ENCODE results near the gene IFITM10.

IFITM10 gene

DNA sequence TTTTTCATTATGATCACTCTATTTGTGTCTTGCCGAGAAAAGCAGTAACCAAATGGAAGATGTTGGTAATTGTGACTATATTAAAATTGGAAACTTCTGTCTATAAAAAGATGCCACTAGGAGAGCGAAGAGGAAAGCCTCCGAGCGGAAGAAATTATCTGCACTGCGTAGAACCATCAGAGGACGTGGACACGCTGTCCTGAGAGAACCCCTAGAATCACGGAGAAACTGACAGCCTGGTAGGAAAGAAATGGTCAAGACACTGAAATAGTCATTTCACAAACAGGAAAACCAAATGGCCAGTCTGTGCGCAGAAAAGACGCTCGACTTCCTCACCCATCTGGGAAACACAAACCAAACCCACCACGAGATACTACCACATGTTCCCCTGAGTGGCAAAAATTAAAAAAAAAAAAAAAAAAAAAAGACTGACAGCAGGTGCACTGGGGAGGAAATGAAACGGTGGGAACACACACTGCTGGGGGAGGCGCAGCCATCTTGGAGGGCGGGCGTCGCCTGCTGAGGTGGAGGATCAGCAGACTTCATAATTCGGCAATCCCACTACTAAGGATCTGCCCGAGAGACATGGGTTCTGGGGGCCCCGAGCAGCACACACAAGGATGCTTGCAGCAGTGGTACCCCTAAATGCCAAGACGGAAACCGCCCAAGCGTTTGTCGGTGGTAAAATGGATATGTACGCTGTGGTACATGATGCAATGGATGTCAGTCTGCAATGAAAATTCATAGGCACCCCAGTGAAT lies 21.3 kb downstream of the IFITM10 start:
- no peak overlapping the region for H3K27ac ChIP-seq
- no peaks in the 10 kb centered on the region for H3K9me3 ChIP-seq (ENCODE audit: low read depth, low read length)
- H3K36me3 ChIP-seq (ENCODE audit: insufficient read depth, low read length) = no peaks in the 10 kb centered on the region
- DNase-seq (ENCODE audit: low read depth, low spot score) = no peak
- H3K4me3 ChIP-seq = no peak overlapping the region
- no peak overlapping the region for H3K9ac ChIP-seq (ENCODE audit: insufficient read length)
- TF ChIP-seq EZH2 (IDR thresholded peaks at IDR 0.05) = no peak
- no peak for TF ChIP-seq FOXP2 (optimal IDR thresholded peaks at IDR 0.05; ENCODE audit: control extremely low read depth, extremely low read length, insufficient read depth)
- no peak for TF ChIP-seq POLR2AphosphoS5 (IDR thresholded peaks at IDR 0.05; ENCODE audit: borderline replicate concordance, low read depth, low read length)

DNA sequence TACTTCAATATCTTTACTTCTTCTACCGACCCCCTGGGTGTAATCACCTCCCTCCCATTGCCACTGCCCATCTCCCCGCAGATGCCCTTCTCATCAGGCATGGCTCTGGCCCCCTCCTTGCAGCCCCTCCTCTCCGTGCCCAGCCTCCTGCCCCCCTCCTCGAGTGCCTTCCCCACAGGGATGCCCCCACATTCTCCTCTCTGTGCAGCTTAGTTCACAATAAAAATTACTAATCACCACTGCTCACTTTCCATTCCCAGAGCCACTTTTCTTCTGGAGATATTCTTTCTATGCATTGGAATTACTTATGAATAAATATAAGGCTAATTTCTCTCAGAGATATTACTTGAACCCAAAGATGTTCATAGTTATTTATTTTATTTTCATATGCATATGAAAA lies 22.1 kb downstream of the IFITM10 start:
- DNase-seq (ENCODE audit: low read depth, low spot score) = no peak
- Histone ChIP-seq H3K27ac (no peak overlapping the region), H3K36me3 (ENCODE audit: insufficient read depth, low read length) (no peaks in the 10 kb centered on the region), H3K4me3 (no peak overlapping the region), H3K9me3 (ENCODE audit: low read depth, low read length) (no peaks in the 10 kb centered on the region), H3K9ac (ENCODE audit: insufficient read length) (no peak overlapping the region)
- TF ChIP-seq POLR2AphosphoS5 (IDR thresholded peaks at IDR 0.05; ENCODE audit: borderline replicate concordance, low read depth, low read length) = no peak
- no peak for TF ChIP-seq FOXP2 (optimal IDR thresholded peaks at IDR 0.05; ENCODE audit: control extremely low read depth, extremely low read length, insufficient read depth)
- TF ChIP-seq EZH2 (IDR thresholded peaks at IDR 0.05) = no peak

DNA sequence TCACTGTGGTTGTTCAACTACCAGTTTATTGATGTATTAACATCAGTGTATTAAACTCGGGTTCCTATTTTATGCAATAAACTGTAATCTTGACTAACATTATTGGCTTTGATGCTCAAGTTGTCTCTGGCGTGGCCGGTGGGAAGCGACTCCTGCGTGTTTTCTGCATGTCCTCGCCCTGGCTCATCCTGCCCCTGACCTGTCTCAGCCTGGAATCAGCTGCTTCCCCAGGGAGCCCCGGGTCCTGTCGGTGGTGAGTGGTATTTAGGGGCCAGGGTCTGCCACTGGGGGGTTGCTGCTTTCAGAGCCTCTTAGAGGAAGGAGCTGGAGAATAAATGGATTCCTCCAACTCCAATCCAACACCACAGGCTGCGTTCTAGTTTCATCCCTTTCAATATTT lies 22.5 kb downstream of the IFITM10 start:
- no peak for DNase-seq (ENCODE audit: low read depth, low spot score)
- no peak overlapping the region for H3K9ac ChIP-seq (ENCODE audit: insufficient read length)
- H3K4me3 ChIP-seq = no peak overlapping the region
- TF ChIP-seq POLR2AphosphoS5 (IDR thresholded peaks at IDR 0.05; ENCODE audit: borderline replicate concordance, low read depth, low read length) (no peak), EZH2 (IDR thresholded peaks at IDR 0.05) (no peak), FOXP2 (optimal IDR thresholded peaks at IDR 0.05; ENCODE audit: control extremely low read depth, extremely low read length, insufficient read depth) (no peak)
- H3K36me3 ChIP-seq (ENCODE audit: insufficient read depth, low read length) = no peaks in the 10 kb centered on the region
- no peak overlapping the region for H3K27ac ChIP-seq
- no peaks in the 10 kb centered on the region for H3K9me3 ChIP-seq (ENCODE audit: low read depth, low read length)

DNA sequence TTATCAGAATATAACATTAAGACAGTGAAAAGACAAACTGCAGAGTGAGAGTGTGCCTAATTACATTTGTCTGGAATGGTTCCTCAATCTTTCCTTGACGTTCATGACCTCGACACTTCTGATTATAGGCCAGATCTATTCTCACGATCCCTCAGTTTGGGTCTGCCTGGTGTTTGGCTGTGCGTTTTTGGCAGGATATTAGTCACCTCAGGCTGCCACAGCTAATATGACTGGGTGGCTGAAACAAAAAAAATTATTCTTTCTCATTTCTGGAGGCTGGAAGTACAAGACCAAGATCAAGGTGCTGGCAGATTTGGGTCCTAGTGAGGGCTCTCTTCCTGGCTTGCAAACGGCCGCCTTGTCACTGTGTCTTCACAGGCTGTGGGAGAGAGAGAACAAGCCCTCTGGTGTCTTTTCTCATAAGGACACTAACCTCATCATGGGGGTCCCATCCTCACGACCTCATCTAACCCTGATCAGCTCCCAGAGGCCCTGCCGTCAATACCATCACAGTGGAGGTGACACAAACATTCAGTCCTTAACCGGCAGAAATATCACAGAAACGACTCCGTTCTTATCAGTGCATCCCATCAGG lies 23.2 kb downstream of the IFITM10 start:
- Histone ChIP-seq H3K9me3 (ENCODE audit: low read depth, low read length) (no peaks in the 10 kb centered on the region), H3K9ac (ENCODE audit: insufficient read length) (no peak overlapping the region), H3K4me3 (no peak overlapping the region), H3K36me3 (ENCODE audit: insufficient read depth, low read length) (no peaks in the 10 kb centered on the region), H3K27ac (no peak overlapping the region)
- TF ChIP-seq FOXP2 (optimal IDR thresholded peaks at IDR 0.05; ENCODE audit: control extremely low read depth, extremely low read length, insufficient read depth) = no peak
- TF ChIP-seq POLR2AphosphoS5 (IDR thresholded peaks at IDR 0.05; ENCODE audit: borderline replicate concordance, low read depth, low read length) = no peak
- TF ChIP-seq EZH2 (IDR thresholded peaks at IDR 0.05) = no peak
- DNase-seq (ENCODE audit: low read depth, low spot score) = no peak

DNA sequence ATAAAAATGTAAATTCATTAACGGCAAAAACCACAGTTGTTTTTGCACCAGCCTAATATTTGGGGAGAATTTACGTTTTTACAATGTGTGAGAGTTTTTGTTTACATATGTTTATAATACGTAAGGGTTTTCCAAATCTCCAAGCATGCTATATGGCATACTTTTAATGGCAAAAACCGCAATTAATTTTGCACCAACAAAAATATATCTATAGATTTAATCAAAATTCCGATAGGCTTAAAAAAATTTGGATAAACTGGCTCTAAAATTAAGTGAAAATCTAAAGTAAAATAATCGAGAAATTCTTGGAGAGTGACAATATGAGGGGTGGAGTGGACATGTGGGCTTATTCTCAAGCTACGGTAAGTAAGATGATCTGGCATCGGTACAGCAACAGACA lies 30.6 kb downstream of the IFITM10 start:
- Histone ChIP-seq H3K36me3 (ENCODE audit: insufficient read depth, low read length) (no peaks in the 10 kb centered on the region), H3K4me3 (no peak overlapping the region), H3K9ac (ENCODE audit: insufficient read length) (no peak overlapping the region), H3K9me3 (ENCODE audit: low read depth, low read length) (no peaks in the 10 kb centered on the region), H3K27ac (no peak overlapping the region)
- TF ChIP-seq POLR2AphosphoS5 (IDR thresholded peaks at IDR 0.05; ENCODE audit: borderline replicate concordance, low read depth, low read length) = no peak
- DNase-seq (ENCODE audit: low read depth, low spot score) = no peak

DNA sequence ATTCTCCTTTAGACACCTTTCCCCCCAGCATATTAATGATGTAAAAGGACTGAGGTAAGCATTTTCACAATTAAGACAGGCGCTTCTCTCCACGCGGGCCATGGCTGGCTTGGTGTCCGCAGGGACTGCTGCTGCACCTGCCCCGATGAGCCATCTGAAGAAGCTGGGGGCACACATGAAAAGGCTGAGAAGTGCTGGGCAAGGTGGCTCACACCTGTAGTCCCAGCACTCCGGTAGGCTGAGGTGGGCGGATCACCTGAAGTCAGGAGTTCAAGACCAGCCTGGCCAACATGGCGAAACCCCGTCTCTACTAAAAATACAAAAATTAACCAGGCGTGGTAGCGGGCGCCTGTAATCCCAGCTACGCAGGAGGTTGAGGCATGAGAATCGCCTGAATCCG lies 32.1 kb downstream of the IFITM10 start:
- Histone ChIP-seq H3K9me3 (ENCODE audit: low read depth, low read length) (no peaks in the 10 kb centered on the region), H3K9ac (ENCODE audit: insufficient read length) (no peak overlapping the region), H3K27ac (no peak overlapping the region), H3K36me3 (ENCODE audit: insufficient read depth, low read length) (no peaks in the 10 kb centered on the region), H3K4me3 (no peak overlapping the region)
- TF ChIP-seq FOXP2 (optimal IDR thresholded peaks at IDR 0.05; ENCODE audit: control extremely low read depth, extremely low read length, insufficient read depth) = no peak
- no peak for TF ChIP-seq POLR2AphosphoS5 (IDR thresholded peaks at IDR 0.05; ENCODE audit: borderline replicate concordance, low read depth, low read length)
- no peak for TF ChIP-seq EZH2 (IDR thresholded peaks at IDR 0.05)
- no peak for DNase-seq (ENCODE audit: low read depth, low spot score)

DNA sequence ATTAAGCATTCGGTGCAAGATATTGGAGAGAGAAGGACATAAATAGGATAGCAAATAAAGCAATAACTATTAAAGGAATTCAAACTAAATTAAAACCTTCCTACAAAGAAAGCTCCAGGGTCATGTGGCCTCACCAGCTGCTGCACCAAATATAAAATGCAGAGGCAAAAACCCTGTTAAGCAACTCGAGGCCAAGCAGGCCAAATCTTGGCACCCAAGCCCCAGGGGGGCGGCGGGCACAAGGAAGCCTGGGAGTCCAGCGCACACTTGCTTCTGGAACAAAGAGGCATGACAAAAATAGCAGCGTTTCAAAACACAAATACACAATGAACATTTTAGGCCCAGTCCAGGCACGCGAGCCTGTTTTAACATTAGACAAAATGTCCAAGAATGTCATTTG lies 32.6 kb downstream of the IFITM10 start:
- Histone ChIP-seq H3K36me3 (ENCODE audit: insufficient read depth, low read length) (no peaks in the 10 kb centered on the region), H3K27ac (no peak overlapping the region), H3K9ac (ENCODE audit: insufficient read length) (no peak overlapping the region), H3K4me3 (no peak overlapping the region), H3K9me3 (ENCODE audit: low read depth, low read length) (no peaks in the 10 kb centered on the region)
- TF ChIP-seq POLR2AphosphoS5 (IDR thresholded peaks at IDR 0.05; ENCODE audit: borderline replicate concordance, low read depth, low read length) (no peak), EZH2 (IDR thresholded peaks at IDR 0.05) (no peak), FOXP2 (optimal IDR thresholded peaks at IDR 0.05; ENCODE audit: control extremely low read depth, extremely low read length, insufficient read depth) (no peak)
- DNase-seq (ENCODE audit: low read depth, low spot score) = no peak

DNA sequence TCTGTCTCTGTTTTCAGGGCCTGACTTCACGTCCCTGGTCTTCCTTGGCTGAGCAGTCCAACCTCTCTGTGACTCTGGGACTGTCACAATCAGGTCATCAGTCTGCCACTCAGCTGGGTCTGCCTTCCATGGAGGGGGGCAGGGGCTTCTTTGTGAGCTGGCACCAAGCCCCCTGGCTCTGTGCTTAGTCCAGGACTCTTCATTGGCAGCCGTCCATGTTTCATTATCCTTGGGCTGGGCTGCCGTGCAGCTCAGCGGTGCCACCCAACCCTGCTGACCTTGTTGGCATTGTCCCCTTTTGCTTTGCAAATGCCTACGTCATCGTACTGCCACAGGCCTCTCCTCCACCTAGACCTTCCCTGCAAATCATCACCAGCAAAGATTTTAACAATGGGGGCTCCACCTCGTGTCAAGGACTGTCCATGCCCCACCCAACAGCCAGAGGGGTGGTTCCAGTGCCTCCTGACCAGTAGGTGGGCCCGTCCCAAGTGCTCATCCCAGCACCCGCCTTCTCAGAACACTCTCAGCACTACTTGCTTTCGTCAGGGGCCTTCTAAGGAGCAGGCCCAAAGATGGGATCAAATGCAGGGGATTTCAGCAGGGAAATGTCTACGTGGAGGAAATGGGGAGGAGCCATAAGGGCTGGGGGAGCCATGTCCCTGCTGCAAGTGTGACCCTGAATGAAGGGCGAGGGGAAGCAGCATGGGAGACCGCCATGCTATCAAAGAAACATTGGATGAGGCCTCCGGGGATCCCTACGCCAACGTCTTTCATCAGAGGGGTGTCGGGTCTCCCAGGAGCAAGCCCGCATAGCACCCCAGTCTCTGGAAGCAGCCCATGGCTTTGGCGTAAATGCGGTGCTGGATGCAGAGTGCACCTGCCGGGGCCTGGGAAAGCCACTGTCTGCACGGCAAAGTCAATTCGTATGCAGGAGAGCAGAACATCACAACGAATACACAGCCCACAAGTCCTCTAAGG lies 35.2 kb downstream of the IFITM10 start:
- no peaks in the 10 kb centered on the region for H3K9me3 ChIP-seq (ENCODE audit: low read depth, low read length)
- H3K9ac ChIP-seq (ENCODE audit: insufficient read length) = no peak overlapping the region
- H3K4me3 ChIP-seq = no peak overlapping the region
- no peak for DNase-seq (ENCODE audit: low read depth, low spot score)
- TF ChIP-seq POLR2AphosphoS5 (IDR thresholded peaks at IDR 0.05; ENCODE audit: borderline replicate concordance, low read depth, low read length) = no peak
- no peak for TF ChIP-seq EZH2 (IDR thresholded peaks at IDR 0.05)
- no peak for TF ChIP-seq FOXP2 (optimal IDR thresholded peaks at IDR 0.05; ENCODE audit: control extremely low read depth, extremely low read length, insufficient read depth)
- no peaks in the 10 kb centered on the region for H3K36me3 ChIP-seq (ENCODE audit: insufficient read depth, low read length)
- H3K27ac ChIP-seq = no peak overlapping the region

Measured in SK-N-MC (cell line).